Measurements from ENCODE around the gene AP2B1.

The AP2B1 gene

DNA sequence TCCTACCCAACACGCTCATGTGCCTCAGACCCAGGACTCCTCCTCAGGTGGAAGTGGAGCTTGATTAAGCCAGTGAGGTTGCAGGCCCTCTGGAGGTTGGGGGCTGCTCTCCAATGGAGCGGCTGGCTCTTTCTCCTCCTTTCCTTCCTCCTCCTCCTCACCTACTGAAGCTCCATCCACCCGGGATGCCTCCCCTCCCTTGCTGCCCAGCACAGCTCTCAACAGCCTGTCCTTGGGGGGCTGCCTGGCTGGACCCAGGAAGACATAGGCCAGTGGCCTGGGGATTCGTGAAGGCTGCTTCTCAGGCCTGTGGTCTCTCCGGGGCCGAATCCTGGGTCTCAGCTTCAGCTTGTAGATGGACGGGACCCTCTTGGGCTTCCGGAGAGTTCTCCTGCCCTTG, 157.7 kb downstream of the AP2B1 start:
- DNase-seq (ENCODE audit: low read depth in 2 of 2), result no peak
- TF ChIP-seq CTCF (IDR thresholded peaks at IDR 0.05; ENCODE audit: low read depth, low read length), result no peak
- H3K4me3 ChIP-seq (replicated peaks in 1 of 2; ENCODE audit: low read depth in 2 of 2, low read length in 2 of 2), result no peak overlapping the region

GRCh38 chr17:35745246-35745645, 158.1 kb downstream of the AP2B1 start:
- no peak for TF ChIP-seq CTCF (IDR thresholded peaks at IDR 0.05; ENCODE audit: low read depth, low read length)
- no peak for DNase-seq (ENCODE audit: low read depth in 2 of 2)
- no peak overlapping the region for H3K4me3 ChIP-seq (replicated peaks in 1 of 2; ENCODE audit: low read depth in 2 of 2, low read length in 2 of 2)

GRCh38 chr17:35745749-35746320, 158.7 kb downstream of the AP2B1 start:
- DNase-seq (ENCODE audit: low read depth in 2 of 2), result no peak
- H3K4me3 ChIP-seq (replicated peaks in 1 of 2; ENCODE audit: low read depth in 2 of 2, low read length in 2 of 2), result no peak overlapping the region
- TF ChIP-seq CTCF (IDR thresholded peaks at IDR 0.05; ENCODE audit: low read depth, low read length), result no peak

DNA sequence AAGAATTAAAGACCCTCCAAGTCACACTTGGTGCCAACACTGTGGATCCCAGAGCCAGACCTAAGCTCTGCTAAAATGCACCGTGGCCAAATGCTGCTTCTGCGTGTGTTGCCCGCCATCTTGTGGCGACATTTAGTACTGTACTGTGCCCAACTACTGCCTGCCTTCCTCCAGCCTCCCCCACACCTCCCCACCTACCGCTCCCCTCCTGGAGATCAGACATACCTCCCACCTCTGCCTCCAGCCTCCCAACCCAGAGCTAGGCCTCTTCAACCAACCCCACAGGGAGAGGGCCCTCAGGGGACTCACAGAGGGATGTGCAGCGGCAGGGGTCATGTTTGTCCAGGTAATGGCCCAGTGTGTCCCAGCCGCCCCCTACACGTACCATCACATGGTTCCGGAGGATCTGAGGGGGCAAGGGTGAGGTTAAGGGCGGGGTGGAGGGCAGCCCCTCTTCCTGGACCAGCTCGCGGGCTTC, 160.5 kb downstream of the AP2B1 start:
- H3K4me3 ChIP-seq (replicated peaks in 1 of 2; ENCODE audit: low read depth in 2 of 2, low read length in 2 of 2), result no peak overlapping the region
- peak; percentile 86 to 87 for DNase-seq (ENCODE audit: low read depth in 2 of 2)

GRCh38 chr17:35748341-35748841, 161.3 kb downstream of the AP2B1 start:
- no peak for TF ChIP-seq CTCF (IDR thresholded peaks at IDR 0.05; ENCODE audit: low read depth, low read length)
- peak in 1 of 2 donors; percentile 55 for DNase-seq (ENCODE audit: low read depth in 2 of 2)
- no peak overlapping the region for H3K4me3 ChIP-seq (replicated peaks in 1 of 2; ENCODE audit: low read depth in 2 of 2, low read length in 2 of 2)

More for the DNA sequence above, 160.5 kb downstream of the AP2B1 start:
- peak; percentile 83 for TF ChIP-seq CTCF (IDR thresholded peaks at IDR 0.05; ENCODE audit: low read depth, low read length)

DNA sequence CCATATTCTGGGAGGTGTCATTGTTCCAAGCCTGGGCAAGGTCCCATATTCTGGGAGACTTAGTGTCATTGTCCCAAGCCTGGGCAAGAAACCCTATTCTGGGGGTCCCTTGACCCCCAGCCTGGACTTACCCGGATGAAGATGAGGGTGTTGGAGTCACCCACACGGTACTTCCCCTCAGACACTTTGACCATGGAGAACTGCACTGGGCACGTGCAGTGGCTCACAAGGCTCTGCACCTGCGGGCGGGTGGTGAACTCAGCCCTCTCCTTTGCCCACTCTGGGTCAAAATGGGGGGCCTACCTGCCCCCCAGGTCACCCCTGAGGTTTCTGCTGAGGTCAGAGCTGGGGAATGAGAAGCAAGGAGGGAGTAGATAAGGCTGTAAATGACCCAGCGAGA, 161.9 kb downstream of the AP2B1 start:
- TF ChIP-seq CTCF (IDR thresholded peaks at IDR 0.05; ENCODE audit: low read depth, low read length), result no peak
- DNase-seq (ENCODE audit: low read depth in 2 of 2), result no peak
- no peak overlapping the region for H3K4me3 ChIP-seq (replicated peaks in 1 of 2; ENCODE audit: low read depth in 2 of 2, low read length in 2 of 2)
